ENCODE measurements around the gene ARID5B.

ARID5B gene

DNA sequence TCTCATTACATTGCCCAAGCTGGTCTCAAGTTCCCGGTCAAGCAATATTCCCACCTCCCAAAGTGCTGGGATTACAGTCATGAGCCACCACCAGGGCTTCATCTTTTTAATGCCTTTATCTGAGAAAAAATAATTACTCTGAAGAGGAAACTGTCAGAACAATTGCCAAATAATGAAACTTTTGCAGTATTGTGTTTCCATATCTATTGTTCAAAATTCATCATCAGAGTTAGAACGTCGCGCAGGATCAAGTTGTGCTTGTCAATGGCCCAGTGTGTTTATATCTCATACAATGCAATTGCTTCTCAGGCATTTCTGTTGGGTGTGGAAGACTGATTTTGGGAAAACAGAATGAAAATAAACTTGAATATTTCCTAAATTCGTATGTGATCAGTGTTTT, 143.1 kb downstream of the ARID5B start (continued):
- TF ChIP-seq, protein P1, sequence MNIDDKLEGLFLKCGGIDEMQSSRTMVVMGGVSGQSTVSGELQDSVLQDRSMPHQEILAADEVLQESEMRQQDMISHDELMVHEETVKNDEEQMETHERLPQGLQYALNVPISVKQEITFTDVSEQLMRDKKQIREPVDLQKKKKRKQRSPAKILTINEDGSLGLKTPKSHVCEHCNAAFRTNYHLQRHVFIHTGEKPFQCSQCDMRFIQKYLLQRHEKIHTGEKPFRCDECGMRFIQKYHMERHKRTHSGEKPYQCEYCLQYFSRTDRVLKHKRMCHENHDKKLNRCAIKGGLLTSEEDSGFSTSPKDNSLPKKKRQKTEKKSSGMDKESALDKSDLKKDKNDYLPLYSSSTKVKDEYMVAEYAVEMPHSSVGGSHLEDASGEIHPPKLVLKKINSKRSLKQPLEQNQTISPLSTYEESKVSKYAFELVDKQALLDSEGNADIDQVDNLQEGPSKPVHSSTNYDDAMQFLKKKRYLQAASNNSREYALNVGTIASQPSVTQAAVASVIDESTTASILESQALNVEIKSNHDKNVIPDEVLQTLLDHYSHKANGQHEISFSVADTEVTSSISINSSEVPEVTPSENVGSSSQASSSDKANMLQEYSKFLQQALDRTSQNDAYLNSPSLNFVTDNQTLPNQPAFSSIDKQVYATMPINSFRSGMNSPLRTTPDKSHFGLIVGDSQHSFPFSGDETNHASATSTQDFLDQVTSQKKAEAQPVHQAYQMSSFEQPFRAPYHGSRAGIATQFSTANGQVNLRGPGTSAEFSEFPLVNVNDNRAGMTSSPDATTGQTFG (tag by site-specific recombination; IDR thresholded peaks at IDR 0.05; ENCODE audit: borderline replicate concordance) = no peak
- TF ChIP-seq ZNF350 (tag by site-specific recombination; IDR thresholded peaks at IDR 0.05) = no peak

DNA sequence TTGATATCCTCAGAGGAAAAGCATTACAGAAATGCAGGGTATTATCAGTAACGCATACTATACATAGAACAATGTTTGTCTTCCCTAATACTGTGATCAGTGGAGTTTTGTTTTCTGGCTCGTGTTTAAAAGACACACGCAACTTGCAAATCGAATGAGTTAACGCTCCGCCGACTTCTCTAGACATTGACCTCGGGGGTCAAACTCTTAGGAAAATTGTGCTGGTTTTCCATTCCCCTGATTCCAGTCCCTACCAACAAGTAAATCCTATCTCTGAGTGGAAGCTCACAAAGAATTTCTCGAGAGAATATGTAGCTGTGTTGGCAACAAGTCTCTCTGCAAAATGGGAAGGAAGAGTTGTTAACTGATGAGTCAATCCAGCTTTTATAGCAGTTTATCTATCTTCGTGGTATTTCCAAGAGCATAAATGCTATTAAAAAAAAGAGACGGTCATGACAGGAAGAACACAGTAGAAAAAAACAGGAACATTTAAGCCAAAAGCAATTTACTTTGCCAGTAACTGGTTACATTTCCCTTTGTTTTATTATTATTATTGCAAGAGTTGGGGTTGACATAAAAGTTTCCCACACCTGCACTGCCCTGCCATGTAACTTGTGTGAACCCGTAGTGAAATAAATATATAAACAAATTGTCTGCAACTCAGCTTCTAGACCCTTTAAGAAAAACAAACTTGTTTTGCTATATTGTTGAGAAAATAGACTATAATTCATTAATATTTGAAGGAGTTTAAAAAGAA, 144.4 kb downstream of the ARID5B start:
- H3K4me3 ChIP-seq (ENCODE audit: low read depth, low read length) = no peak overlapping the region
- H3K27ac ChIP-seq (ENCODE audit: extremely low read depth, low read depth, low read length) = peak overlapping the region; percentile 72
- POLR2A ChIA-PET = interaction anchor here (0.7 to 2.1 kb wide), 5 partner anchors 20 to 295 kb away, joined by 3 to 8 read pairs (median 3); no protein-coding TSS in a partner anchor
- CTCF ChIA-PET = interaction anchor here (0.7 to 1.7 kb wide), 6 partner anchors 8 to 204 kb away, joined by 3 to 7 read pairs (median 4); no protein-coding TSS in a partner anchor
- no peaks in the 10 kb centered on the region for H3K36me3 ChIP-seq (ENCODE audit: control insufficient read depth in 2 of 2, insufficient read depth in 1 of 2, low read length in 2 of 2)
- peaks cover 46% of the 10 kb centered on the region for H3K4me1 ChIP-seq (ENCODE audit: control insufficient read depth, insufficient read depth, low read length)
- no peaks in the 10 kb centered on the region for H3K9me3 ChIP-seq (ENCODE audit: control insufficient read depth, insufficient read depth, low read depth, low read length)
- peak; percentile 73 for TF ChIP-seq FEZF1 (tag by site-specific recombination; IDR thresholded peaks at IDR 0.05)
- no peak for TF ChIP-seq HOXA7 (CRISPR knock-in tag; IDR thresholded peaks at IDR 0.05; ENCODE audit: borderline replicate concordance)
- TF ChIP-seq ZFP3 (tag by site-specific recombination; IDR thresholded peaks at IDR 0.05; ENCODE audit: low read depth) = no peak
- TF ChIP-seq ZNF76 (tag by site-specific recombination; IDR thresholded peaks at IDR 0.05; ENCODE audit: borderline replicate concordance, low read depth) = no peak
- TF ChIP-seq, protein P2, sequence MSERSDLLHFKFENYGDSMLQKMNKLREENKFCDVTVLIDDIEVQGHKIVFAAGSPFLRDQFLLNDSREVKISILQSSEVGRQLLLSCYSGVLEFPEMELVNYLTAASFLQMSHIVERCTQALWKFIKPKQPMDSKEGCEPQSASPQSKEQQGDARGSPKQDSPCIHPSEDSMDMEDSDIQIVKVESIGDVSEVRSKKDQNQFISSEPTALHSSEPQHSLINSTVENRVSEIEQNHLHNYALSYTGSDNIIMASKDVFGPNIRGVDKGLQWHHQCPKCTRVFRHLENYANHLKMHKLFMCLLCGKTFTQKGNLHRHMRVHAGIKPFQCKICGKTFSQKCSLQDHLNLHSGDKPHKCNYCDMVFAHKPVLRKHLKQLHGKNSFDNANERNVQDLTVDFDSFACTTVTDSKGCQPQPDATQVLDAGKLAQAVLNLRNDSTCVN (tag by site-specific recombination; optimal IDR thresholded peaks at IDR 0.05) = no peak
- TF ChIP-seq ZNF19 (tag by site-specific recombination; IDR thresholded peaks at IDR 0.05; ENCODE audit: low read depth) = no peak
- TF ChIP-seq, protein P3, sequence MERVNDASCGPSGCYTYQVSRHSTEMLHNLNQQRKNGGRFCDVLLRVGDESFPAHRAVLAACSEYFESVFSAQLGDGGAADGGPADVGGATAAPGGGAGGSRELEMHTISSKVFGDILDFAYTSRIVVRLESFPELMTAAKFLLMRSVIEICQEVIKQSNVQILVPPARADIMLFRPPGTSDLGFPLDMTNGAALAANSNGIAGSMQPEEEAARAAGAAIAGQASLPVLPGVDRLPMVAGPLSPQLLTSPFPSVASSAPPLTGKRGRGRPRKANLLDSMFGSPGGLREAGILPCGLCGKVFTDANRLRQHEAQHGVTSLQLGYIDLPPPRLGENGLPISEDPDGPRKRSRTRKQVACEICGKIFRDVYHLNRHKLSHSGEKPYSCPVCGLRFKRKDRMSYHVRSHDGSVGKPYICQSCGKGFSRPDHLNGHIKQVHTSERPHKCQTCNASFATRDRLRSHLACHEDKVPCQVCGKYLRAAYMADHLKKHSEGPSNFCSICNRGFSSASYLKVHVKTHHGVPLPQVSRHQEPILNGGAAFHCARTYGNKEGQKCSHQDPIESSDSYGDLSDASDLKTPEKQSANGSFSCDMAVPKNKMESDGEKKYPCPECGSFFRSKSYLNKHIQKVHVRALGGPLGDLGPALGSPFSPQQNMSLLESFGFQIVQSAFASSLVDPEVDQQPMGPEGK (tag by site-specific recombination; IDR thresholded peaks at IDR 0.05) = no peak
- no peak for TF ChIP-seq ZSCAN16 (tag by site-specific recombination; IDR thresholded peaks at IDR 0.05)
- no peak for TF ChIP-seq ZNF169 (tag by site-specific recombination; IDR thresholded peaks at IDR 0.05)
- TF ChIP-seq ZNF266 (tag by site-specific recombination; IDR thresholded peaks at IDR 0.05; ENCODE audit: low read depth) = no peak
- no peak for TF ChIP-seq ZNF157 (tag by site-specific recombination; IDR thresholded peaks at IDR 0.05)
- TF ChIP-seq ZNF16 (tag by site-specific recombination; IDR thresholded peaks at IDR 0.05; ENCODE audit: low read depth) = no peak
- TF ChIP-seq ZNF596 (tag by site-specific recombination; IDR thresholded peaks at IDR 0.05) = 0 out of 2 replicates have a peak, but pooled peaks have one; percentile 6
- TF ChIP-seq, protein P4, sequence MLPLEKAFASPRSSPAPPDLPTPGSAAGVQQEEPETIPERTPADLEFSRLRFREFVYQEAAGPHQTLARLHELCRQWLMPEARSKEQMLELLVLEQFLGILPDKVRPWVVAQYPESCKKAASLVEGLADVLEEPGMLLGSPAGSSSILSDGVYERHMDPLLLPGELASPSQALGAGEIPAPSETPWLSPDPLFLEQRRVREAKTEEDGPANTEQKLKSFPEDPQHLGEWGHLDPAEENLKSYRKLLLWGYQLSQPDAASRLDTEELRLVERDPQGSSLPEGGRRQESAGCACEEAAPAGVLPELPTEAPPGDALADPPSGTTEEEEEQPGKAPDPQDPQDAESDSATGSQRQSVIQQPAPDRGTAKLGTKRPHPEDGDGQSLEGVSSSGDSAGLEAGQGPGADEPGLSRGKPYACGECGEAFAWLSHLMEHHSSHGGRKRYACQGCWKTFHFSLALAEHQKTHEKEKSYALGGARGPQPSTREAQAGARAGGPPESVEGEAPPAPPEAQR (tag by site-specific recombination; IDR thresholded peaks at IDR 0.05) = no peak
- no peak for TF ChIP-seq ZNF621 (tag by site-specific recombination; IDR thresholded peaks at IDR 0.05)
- TF ChIP-seq SCRT1 (tag by site-specific recombination; IDR thresholded peaks at IDR 0.05; ENCODE audit: borderline replicate concordance) = peak; percentile 72; the same call in 1 of the 2 replicates
- TF ChIP-seq ZNF404 (tag by site-specific recombination; IDR thresholded peaks at IDR 0.05) = no peak
- TF ChIP-seq ZNF2 (tag by site-specific recombination; IDR thresholded peaks at IDR 0.05) = peak; percentile 21; the same call in 1 of the 2 replicates
- TF ChIP-seq ZNF302 (tag by site-specific recombination; IDR thresholded peaks at IDR 0.05; ENCODE audit: low read depth) = no peak
- peak; percentile 76 for TF ChIP-seq IKZF3 (tag by site-specific recombination; IDR thresholded peaks at IDR 0.05)
- TF ChIP-seq ZNF664 (tag by site-specific recombination; IDR thresholded peaks at IDR 0.05) = no peak
- peak; percentile 80 for TF ChIP-seq ZNF600 (tag by site-specific recombination; IDR thresholded peaks at IDR 0.05)
- TF ChIP-seq, protein P5, sequence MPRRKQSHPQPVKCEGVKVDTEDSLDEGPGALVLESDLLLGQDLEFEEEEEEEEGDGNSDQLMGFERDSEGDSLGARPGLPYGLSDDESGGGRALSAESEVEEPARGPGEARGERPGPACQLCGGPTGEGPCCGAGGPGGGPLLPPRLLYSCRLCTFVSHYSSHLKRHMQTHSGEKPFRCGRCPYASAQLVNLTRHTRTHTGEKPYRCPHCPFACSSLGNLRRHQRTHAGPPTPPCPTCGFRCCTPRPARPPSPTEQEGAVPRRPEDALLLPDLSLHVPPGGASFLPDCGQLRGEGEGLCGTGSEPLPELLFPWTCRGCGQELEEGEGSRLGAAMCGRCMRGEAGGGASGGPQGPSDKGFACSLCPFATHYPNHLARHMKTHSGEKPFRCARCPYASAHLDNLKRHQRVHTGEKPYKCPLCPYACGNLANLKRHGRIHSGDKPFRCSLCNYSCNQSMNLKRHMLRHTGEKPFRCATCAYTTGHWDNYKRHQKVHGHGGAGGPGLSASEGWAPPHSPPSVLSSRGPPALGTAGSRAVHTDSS (tag by site-specific recombination; IDR thresholded peaks at IDR 0.05) = no peak
- TF ChIP-seq ZFHX2 (tag by site-specific recombination; conservative IDR thresholded peaks at IDR 0.05) = no peak
- 0 out of 2 replicates have a peak, but pooled peaks have one; percentile 6 for TF ChIP-seq ZBTB21 (tag by site-specific recombination; IDR thresholded peaks at IDR 0.05)
- TF ChIP-seq ZXDB (tag by site-specific recombination; IDR thresholded peaks at IDR 0.05) = peak; percentile 88

All from HEK293 (cell line).